HG03469 (cell line): ENCODE measurements around the gene HS6ST3.
A peak's percentile ranks its signal among the peaks of the same experiment; 100 is the strongest.

Experiments used
- ATAC-seq: cut with Tn5 transposase; IDR thresholded peaks from one replicate; pipeline ENCODE4 v1.9.1; 2021; ENCODE audit warnings: mild to moderate bottlenecking, moderate library complexity, moderate number of reproducible peaks; ENCODE audit not compliant: unreplicated experiment

HS6ST3 gene

DNA sequence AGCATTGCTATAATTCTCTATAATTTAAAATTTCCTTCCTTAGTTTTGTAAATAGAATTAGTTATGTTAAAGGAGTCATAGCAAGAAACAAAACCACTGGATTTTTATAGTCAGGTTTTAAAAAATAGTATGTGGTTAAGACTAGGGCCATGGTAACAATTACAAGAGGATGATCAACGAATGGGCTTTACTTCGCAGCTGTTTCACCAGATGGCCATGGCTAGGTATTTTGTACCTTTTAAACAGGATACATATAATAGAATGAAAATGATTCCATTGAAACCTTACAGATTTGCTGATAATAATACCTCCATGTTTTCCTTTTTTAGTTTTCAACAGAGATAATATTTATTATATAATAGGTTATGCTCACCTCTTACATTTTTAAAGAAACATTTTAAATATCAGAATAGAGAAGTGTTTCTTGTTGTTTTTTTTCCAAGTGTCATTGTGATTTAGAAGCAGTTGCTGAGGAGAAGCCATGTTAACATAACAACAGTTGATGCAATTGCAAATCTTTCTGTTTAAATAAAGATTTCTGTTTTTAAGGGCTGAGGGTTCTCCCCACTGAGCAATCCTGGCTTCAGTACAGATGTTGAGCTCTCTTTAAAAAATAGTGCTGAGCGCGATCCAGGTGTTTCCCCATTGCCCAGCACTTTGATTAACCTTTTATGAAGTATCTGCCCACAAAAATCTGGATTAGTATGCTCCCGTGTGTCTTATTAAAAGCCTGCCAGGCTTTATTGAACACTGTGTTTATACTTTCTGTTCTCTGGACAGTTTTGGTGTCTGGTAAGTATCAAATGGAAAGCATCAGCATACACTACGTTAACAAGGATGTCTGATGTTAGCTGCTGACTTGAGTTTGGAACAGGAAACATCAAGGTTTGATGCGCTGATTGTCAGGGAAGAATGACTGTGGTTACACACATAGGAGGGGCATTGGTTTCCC, 205.3 kb downstream of the HS6ST3 start:
- no peak for ATAC-seq

DNA sequence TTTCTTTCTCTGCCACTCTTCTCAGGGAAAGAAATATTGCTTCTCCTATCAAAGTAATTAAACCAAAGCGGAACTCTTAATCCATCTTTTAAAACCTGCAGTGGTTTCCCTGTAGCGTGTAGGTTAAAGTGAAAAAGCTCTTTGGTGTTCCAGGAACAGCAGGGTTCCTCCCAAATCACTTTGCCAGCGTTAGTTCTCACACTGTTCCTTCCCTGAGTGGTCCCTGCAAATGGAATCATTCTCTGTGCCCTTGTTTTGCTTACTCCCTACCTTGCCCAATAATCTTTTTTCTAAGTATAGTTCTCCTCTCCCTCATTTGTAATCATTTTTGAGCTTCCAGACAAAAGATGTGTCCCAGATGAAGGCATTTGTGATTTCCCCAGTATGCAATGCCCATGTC, 207.5 kb downstream of the HS6ST3 start:
- ATAC-seq: no peak

DNA sequence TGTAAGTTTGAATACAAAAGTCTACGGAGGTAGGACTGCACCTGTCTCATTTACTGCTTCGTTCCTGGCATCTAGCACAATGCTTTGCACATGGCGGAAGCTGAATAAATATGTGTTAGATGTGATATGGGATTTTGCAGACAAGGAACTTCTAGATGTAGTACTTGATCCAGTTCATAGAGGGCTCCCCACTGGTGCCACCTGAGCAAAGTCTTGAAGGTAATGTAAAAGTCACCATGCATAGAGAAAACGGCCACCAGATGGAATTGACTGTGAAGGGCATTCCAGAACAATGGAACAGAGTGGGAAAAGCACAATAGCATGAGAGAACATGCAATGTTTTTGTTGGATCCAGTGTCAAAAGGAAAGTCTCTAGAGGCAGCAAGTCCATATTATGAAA, 209.3 kb downstream of the HS6ST3 start:
- ATAC-seq: no peak

DNA sequence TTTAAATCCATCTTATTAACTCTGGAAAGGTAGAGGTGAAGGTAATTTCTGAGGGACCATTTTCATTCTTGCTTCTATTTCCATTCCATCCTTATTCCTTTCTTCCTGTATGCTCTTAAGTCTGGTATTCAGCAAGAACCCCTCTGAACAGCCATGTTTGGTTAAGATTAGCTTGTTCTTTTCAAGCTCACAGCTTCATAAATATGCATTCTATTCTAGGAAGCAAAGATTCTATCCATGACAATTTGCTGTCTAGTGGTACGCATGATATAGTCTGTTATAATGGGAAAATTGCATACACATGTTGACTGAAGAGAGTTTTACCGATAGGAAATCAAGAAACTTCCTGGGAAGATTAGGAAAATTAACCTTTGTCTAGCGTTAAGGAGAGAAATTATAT, 218.7 kb downstream of the HS6ST3 start:
- no peak for ATAC-seq

DNA sequence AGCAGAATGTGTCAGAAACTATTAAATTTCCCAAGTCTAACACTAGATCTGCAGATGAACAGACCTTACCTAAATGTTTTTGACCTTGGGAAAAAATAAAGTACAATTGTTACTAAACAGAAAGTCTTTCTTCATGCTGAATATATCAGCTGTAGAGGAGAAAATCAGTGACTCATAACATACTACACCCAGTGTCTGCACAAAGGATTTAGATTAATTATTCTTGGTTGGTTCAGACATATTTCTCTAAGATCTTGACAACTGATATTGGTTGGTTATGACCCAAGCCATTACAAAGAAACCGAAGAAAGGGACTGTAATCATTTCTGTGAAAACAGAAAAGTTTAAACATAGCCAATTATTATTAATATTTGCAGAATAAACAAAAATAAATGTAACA, 225.1 kb downstream of the HS6ST3 start:
- no peak for ATAC-seq

DNA sequence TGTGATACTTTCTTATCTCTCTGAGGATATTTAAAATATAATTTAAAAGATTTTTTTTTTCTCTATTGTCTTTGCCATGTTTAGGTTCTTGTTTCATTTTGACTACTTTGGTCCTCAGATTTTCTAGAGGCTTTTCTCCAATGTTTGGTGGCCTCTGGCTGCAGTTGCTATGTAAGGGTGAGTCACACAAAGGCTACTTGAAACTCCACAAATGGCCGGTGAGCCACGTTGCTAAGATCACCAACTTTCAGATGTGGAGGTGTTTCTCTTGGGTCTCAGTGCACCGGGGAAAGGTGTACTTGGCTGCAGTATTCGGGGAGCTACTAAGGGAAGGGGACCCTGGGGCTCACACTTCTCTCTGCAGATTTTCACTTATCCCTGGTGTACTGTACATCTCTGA, 248.1 kb downstream of the HS6ST3 start:
- ATAC-seq: peak; percentile 45

DNA sequence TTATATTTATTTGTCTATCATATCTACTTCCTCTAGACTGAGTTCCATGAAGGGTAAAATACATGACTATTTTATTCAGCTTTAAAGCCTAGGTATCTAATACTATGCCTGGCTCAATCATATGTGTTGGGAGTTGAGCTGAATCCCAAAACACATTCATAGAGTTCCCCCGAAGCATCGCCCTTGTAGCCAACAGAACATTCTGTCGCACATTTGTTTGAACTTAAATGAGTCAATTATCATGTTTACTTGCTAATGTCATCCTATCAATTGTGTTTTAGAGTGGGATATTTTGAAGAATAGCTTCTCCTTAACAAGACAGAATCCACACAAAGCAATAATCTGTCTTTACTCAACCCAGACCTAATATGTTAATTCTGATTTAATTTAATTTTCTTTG, 252.4 kb downstream of the HS6ST3 start:
- ATAC-seq: no peak

DNA sequence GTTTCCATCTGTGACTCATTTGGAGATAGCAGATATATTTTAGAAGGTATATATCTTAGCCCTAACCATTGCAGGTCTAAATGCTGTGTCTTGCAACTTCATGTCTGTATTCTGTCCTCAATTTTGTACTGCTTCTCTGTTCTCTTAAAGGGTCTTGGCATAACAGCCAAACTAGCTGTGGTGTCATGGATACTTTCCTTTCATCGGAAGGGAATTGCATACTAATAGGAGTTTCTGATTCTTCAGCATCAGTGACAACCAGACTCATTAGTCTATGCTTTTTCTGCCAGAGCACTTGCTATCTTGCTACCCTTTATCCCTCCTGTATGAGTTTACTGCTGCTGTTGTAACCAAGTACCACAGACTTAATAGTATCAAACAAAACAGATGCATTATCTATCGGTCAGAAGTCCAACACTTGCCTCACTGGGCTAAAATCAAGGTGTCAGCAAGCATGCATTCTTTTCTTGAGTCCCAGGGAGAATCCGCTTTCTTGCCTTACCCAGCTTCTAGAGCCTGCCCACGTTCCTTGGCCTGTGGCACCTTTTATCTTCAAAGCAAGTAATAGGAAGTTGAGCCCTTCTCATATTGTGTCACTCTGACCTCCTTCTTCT, 253.1 kb downstream of the HS6ST3 start:
- ATAC-seq: no peak

DNA sequence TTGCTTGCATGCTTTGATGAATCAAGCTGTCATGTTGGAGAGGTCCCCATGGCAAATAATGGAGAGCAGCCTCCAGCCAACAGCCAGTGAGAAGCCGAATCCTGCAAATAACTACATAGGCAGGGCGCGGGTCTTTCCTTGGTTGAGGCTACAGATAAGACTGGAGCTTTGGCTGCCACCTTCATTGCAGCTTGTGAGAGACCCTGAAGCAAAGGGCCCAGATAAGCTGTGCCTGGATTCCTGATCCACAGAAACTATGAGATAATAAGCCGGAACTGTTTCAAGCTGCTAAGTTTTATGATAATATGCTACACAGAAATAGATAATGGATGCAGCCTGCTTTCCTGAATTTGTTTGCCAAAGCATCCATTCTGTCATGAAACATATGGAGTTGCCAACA, 257.0 kb downstream of the HS6ST3 start:
- no peak for ATAC-seq

DNA sequence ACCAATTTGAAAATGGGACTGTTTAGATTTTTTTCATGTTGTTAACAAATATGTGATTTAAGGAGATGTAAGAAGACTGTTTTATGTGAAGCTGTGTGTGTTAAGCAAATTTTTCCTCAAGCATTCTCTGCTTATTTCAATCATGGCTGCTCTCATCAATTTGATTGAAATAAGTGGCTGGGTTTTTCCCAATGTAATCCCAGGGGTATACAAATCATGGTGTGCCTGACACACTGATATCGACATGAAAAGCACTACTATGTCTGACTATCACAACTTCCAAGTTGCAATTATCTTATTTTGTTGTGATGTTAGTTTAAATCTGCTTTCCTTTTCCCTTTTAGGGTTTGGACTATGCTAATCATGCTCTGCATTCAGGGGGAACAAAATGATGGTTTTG, 283.7 kb downstream of the HS6ST3 start:
- no peak for ATAC-seq

DNA sequence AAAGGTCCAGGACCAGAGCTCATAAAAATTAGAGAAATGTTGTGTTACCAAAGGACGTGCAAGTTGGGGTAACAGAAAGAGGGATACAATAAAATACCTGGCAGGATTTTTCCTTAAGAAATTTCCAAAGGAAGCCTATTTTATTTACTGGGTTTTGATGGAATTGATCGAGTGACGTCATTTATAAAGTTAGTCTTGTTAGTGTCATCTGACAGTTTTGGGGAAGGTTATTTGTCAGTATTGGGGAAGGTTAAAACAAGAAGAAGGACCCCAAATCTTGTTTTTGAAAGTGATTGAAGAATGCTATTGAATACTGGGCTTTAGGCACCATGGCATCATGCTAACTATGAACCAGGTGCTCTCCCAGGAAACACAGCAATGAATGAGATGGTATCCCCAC, 287.9 kb downstream of the HS6ST3 start:
- no peak for ATAC-seq

DNA sequence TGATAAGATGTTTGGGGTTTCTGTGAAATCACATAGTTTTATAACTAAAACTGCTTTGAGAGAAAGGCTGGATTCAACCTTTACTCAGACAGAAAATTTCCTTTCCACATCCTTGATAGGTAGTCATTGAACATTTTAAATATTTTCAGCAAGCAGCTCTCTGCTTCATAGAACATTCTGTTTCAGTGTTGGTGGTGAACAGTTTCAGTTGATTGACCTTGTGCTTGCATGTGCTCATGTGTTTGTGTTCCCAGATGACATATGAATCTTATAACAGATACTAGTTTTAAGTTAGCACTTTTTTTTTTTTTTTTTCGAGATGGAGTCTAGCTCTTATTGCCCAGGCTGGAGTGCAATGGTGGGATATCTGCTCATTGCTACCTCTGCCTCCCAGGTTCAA, 290.1 kb downstream of the HS6ST3 start:
- ATAC-seq: no peak

DNA sequence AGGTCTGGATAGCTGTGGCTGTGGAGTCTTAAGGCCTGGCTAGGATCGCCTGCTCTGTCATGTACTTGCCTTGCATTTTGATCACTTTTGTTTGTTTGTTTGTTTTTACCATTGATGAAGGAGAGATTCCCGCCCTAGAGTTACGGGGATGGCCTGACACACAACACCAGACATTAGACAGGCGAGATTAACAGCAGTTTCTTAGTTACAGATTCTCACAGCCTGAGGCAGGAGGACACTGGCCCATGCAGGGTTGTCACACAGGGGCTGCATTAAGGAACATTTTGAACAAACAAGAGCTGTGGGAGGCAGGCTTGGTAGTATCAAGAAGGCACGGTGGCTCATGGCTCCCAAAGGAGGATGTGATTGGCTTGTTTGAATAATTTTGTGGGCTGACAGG, 291.8 kb downstream of the HS6ST3 start:
- ATAC-seq: no peak

DNA sequence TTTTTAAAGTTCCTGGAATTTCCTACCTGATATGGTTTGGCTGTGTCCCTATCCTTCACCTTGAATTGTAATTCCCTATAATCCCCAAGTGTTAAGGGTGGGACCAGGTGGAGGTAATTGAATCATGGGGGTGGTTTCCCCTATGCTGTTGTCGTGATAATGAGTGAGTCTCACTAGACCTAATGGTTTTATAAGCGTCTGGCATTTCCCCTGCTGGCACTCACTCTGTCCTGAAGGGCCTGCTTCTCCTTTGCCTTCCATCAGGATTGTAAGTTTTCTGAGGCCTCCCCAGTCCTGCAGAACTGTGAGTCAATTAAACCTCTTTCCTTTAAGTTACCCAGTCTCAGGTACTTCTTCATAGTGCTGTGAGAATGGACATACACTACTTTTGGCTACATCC, 298.7 kb downstream of the HS6ST3 start:
- no peak for ATAC-seq

DNA sequence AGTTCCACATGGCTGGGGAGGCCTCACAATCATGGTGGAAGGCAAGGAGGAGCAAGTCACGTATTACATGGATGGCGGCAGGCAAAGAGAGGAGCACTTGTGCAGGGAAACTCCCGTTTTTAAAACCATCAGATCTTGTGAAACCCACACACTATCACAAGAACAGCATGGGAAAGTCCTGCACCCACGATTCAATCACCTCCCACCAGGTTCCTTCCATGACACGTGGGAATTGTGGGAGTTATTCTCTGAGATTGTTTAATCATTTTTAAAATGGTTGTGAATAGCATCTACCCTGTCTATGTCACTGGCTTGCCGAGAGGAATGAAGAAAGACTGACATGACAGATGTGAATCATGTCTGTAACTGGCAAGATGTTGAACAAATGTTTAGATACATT, 301.7 kb downstream of the HS6ST3 start:
- ATAC-seq: no peak

DNA sequence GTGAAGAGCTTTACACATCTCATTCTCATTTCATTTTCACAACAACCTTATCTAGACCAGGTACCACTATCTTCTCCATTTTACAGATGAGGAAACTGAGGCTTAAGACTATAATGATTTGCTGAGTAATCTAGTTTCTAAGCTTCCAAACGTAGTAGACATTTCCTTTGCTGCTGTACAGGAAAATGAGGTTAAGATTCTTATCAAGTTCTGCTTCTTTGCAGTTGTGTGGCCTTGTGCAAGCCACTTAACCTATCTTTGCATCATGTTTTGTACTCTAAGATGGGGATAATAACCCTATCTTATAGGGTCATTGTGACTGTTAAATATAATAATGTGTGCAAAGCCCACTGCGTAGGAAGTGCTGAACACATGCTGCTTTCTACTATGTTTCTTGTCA, 307.9 kb downstream of the HS6ST3 start:
- ATAC-seq: no peak

DNA sequence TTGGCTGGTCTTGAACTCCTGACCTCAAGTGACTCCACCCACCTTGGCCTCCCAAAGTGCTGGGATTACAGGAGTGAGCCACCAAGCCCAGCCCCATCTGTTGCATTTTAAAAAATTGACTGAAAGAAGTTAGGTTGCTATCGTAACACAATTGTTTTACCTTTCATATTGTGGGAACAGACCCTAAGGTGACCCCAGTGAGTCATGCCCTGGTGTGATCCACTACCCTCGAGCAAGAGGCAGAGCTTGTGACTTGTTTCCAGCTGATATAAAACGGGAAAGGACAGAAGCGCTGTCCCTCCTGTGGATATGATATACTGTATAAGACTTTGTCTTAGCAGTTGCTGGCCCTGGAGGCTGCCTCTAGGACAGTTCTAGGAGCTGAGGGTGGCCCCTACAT, 308.6 kb downstream of the HS6ST3 start:
- ATAC-seq: no peak

DNA sequence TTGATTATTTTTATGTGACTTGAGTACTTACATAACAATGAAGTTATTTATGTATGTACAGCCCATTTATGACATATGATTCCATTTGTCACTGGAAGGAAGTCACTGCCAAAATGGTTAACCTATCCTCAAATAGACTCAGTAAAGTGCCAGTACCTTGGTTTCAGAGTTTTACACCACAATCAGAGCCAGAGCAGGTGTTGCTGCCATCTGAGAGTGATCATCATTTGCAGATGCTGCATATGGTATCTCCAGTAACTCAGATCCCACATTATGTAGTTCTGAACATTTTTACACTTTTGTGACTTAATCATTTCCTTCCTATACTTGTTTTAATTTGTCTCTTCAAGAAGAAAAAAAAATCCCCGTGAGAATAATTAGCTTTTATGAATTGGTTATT, 313.3 kb downstream of the HS6ST3 start:
- no peak for ATAC-seq

DNA sequence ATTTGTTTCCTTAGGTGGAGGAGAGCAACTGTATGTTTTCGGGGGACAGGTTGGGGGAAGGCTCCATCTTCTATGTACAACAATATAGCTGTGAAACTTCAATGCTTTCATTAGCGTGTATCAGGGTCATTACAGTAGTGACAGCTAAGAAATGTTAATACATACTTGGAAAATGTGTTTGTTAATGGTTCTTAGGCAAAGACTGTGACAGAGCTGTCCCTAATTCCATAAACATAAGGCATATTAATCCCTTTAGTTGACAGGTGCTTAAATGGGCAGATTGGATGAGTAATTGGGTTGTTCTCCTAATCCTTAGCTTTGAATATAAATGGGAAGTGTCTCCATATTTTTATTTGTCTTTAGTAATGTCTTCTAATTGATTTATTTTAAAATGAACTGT, 313.7 kb downstream of the HS6ST3 start:
- no peak for ATAC-seq

DNA sequence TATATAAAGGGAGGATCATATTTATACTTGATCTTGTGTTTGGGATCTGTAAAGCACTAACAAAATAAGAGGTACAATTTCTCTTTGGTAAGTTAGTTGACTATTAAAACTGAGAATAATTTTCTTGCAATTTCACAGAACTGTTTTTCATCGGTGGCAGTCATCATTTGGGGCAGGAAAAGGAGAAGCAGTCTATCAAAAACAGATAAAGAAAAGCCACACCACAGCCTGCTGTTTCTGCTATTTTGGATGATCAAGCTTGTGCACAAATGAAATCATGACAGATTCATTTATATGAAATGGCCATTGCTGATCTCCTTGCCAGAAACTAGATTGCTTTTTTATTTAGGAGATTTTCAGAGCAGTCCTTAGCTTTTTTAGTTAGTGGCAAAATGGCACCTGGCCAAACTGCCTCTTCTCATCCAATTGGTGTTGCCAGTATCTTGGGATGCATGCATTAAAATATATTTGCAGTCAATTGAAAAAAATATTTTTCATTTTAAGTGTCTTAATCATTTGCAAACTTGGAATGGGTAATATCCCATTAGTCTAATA, 326.0 kb downstream of the HS6ST3 start:
- no peak for ATAC-seq

DNA sequence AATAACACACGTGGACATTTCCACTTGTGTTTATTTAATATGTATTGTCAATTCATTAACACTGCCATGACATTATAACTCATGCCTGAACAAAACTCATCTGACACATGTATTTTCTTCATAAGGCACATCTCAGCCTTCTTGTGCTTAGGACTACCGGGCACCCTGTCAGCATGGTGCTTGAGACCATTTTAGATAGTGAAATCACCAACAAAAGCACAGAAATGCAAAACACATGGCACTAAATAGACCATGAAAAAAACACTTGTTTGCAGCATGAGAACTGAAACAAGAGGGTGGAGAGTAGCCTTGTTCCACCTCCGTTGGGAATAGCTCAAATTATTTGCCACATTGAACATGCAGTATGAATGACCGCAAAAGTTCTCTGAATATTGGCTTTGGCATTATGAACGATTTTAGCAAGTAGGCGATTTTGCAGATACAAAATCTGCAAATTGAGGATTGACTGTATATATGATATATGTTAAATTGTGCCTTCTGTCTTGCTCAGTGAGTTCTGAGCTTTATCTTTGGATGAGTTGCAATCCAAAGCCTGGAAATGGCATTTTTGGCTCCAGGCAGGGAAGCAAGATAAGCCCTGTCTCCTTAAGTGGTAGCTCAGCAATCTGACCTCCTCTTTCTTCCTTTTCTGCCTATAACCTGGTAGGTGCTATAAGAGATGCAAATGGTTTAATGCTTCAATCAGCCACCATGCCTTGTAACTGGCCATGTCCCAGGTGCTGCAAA, 328.2 kb downstream of the HS6ST3 start:
- ATAC-seq: no peak
